Type B pancreatic cell (in vitro differentiated cells): Measurements from ENCODE around the gene SLC38A10. TPM values are rescaled to one million over a fixed set of nuclear protein-coding genes. Genes with fewer than 3 reads are reported as not detected.

Experiments used
- DNase-seq: peaks from one replicate; pipeline ENCODE4 v3.0.0; 2021; ENCODE audit warnings: mixed read lengths; ENCODE audit not compliant: unreplicated experiment; ENCODE audit errors: extremely low spot score
- H3K27ac Mint-ChIP-seq: 2 replicates; pipeline ENCODE4 v1.8.0; 2021; ENCODE audit warnings: mild to moderate bottlenecking, mixed read lengths
- H3K27me3 Mint-ChIP-seq: 2 replicates; pipeline ENCODE4 v1.8.0; 2021; ENCODE audit warnings: mixed read lengths
- H3K36me3 Mint-ChIP-seq: 2 replicates; pipeline ENCODE4 v1.8.0; 2021; ENCODE audit warnings: mixed read lengths
- H3K4me1 Mint-ChIP-seq: one replicate; pipeline ENCODE4 v1.8.0; 2021; ENCODE audit warnings: mixed read lengths; ENCODE audit not compliant: unreplicated experiment
- H3K4me3 Mint-ChIP-seq: 2 replicates; pipeline ENCODE4 v1.8.0; 2021; ENCODE audit warnings: mild to moderate bottlenecking, mixed read lengths
- H3K9me3 Mint-ChIP-seq: 2 replicates; pipeline ENCODE4 v1.8.0; 2021; ENCODE audit warnings: mixed read lengths
- total RNA-seq: library from RNA; stranded (reverse); gene quantifications from 2 replicates; pipeline ENCODE4 v1.2.1, GENCODE V29; 2021; ENCODE audit warnings: low replicate concordance
- TF ChIP-seq, protein P1 (sequence below): fragments of 200-600 bp; sonication (generic); conservative IDR thresholded peaks from 2 replicates; pipeline ENCODE4 v1.5.0; 2021; ENCODE audit warnings: antibody characterized with exemption, mild to moderate bottlenecking

Gene SLC38A10
- total RNA-seq, 1 donor from 2014 or later: 85.0 TPM

GRCh38 chr17:81246679-81247338 is 48.3 kb downstream of the SLC38A10 start:
- H3K36me3 Mint-ChIP-seq: no peaks in the 10 kb centered on the region
- TF ChIP-seq, protein P1, sequence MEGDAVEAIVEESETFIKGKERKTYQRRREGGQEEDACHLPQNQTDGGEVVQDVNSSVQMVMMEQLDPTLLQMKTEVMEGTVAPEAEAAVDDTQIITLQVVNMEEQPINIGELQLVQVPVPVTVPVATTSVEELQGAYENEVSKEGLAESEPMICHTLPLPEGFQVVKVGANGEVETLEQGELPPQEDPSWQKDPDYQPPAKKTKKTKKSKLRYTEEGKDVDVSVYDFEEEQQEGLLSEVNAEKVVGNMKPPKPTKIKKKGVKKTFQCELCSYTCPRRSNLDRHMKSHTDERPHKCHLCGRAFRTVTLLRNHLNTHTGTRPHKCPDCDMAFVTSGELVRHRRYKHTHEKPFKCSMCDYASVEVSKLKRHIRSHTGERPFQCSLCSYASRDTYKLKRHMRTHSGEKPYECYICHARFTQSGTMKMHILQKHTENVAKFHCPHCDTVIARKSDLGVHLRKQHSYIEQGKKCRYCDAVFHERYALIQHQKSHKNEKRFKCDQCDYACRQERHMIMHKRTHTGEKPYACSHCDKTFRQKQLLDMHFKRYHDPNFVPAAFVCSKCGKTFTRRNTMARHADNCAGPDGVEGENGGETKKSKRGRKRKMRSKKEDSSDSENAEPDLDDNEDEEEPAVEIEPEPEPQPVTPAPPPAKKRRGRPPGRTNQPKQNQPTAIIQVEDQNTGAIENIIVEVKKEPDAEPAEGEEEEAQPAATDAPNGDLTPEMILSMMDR: no peak
- H3K9me3 Mint-ChIP-seq: no peaks in the 10 kb centered on the region
- H3K27me3 Mint-ChIP-seq: no peaks in the 10 kb centered on the region
- H3K4me3 Mint-ChIP-seq: no peak overlapping the region
- no peak for DNase-seq
- H3K27ac Mint-ChIP-seq: no peak overlapping the region
- no peaks in the 10 kb centered on the region for H3K4me1 Mint-ChIP-seq

DNA sequence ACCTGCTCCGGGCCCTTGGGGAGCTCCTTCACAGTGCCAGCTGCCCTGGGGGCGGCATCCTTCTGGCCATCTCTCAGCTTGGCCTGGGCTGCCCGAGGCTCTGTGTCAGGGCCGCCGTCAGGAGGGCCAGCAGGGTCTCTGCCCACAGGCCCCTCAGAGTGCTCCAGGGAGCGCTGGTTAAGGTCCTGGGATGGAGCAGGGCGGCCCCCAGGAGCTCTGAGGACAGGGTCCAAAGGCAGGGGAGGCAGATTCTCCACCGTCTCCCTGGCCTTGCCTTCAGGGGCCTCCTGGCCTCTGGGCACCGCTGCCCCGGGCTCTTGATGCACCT is 48.8 kb downstream of the SLC38A10 start:
- Mint-ChIP-seq H3K27ac (no peak overlapping the region), H3K36me3 (no peaks in the 10 kb centered on the region), H3K9me3 (no peaks in the 10 kb centered on the region), H3K4me3 (no peak overlapping the region), H3K27me3 (no peaks in the 10 kb centered on the region), H3K4me1 (peaks cover under 1% of the 10 kb centered on the region)
- TF ChIP-seq, protein P1: no peak
- no peak for DNase-seq

DNA sequence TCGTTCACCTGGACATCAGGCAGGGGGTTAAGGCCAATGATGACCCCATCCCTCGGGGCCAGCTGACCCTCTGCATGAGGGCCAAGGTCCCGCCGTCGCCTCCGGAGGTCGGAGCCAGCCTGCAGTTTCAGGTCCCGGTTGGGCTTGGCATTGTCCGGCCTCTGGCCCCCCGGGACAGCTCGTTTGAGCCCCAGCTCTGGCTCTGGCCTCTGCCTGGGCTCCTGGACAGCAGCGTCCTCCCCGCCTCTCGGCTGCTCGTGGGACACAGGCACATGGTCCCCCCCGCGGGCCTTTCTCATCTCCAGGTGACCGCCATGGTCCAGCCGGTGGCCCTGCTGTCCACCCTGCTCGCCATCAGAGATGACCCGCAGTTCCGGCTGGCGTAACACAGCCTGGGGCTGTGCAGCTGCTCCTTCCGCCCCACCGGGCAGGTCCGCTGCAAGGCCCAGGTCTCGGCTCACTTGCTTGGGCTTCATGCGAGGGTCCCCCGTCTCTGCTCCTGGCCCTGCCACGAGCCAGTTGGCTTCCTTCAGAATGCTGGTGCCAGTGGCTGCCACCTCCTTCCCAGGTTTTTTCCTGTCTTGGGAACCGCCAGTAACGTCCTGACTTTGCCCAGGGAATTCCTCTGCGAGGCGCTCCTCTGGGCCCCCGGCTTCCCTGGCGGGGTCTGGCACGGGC is 49.3 kb downstream of the SLC38A10 start:
- Mint-ChIP-seq H3K27ac (no peak overlapping the region), H3K27me3 (no peaks in the 10 kb centered on the region), H3K36me3 (no peaks in the 10 kb centered on the region), H3K9me3 (no peaks in the 10 kb centered on the region), H3K4me1 (peaks cover 5% of the 10 kb centered on the region), H3K4me3 (no peak overlapping the region)
- no peak for DNase-seq
- TF ChIP-seq, protein P1: no peak

GRCh38 chr17:81245024-81245664 is 50.0 kb downstream of the SLC38A10 start:
- TF ChIP-seq, protein P1: no peak
- Mint-ChIP-seq H3K4me3 (peak overlapping the region; percentile 34), H3K36me3 (no peaks in the 10 kb centered on the region), H3K27me3 (no peaks in the 10 kb centered on the region), H3K27ac (peak overlapping the region; percentile 54), H3K9me3 (no peaks in the 10 kb centered on the region), H3K4me1 (peaks cover 7% of the 10 kb centered on the region)
- no peak for DNase-seq

DNA sequence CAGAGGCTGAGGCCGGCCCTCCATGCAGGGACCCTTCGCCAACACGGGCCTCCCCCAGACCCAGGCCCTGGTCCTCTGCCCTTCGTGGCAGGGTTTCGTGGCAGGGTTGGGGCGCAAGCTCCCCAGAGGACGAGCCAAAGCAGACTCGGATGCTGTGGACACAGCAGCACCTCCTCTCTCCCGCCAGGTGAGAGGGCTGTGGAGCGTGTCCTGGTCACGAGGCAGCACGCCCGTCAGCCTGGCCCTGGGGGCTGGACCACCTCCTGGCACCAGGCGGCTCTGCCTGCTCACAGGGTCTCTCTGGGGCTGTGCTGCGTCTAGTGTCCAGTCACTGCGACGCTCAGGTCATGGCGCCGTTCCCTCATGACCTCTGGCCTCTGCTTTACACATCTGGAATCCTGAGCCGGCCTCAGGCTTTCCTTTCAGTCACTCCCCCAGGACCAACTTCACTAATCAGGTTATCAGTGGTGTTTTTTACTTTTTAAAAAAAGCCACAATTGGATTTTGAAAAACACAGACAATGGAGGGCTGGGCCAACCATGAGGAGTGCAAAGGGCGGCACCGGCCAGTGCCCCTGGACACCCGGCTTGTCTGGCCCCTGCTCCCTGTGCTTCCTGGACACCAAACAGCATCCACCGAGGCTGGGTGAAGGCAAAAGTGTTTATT is 50.6 kb downstream of the SLC38A10 start:
- Mint-ChIP-seq H3K4me1 (peaks cover 7% of the 10 kb centered on the region), H3K27me3 (no peaks in the 10 kb centered on the region), H3K27ac (peak overlapping the region; percentile 54), H3K9me3 (no peaks in the 10 kb centered on the region), H3K4me3 (peak overlapping the region; percentile 34), H3K36me3 (no peaks in the 10 kb centered on the region)
- TF ChIP-seq, protein P1: no peak
- no peak for DNase-seq
